Neuron (in vitro differentiated cells): ENCODE results near the gene PACRG.

Source experiments
- H2AFZ ChIP-seq: one replicate; pipeline ENCODE4 v1.6.1; 2013; ENCODE audit warnings: low read depth, mild to moderate bottlenecking, inconsistent platforms, low read length, moderate library complexity
- H3K27me3 ChIP-seq: one replicate; pipeline ENCODE4 v1.6.1; 2013; ENCODE audit warnings: low read length; ENCODE audit not compliant: insufficient read depth
- H3K36me3 ChIP-seq: one replicate; pipeline ENCODE4 v1.6.1; 2013; ENCODE audit warnings: low read length; ENCODE audit not compliant: insufficient read depth
- H3K4me1 ChIP-seq: one replicate; pipeline ENCODE4 v1.6.1; 2013; ENCODE audit warnings: low read length; ENCODE audit not compliant: insufficient read depth
- H3K4me3 ChIP-seq: 2 replicates; pipeline ENCODE4 v1.5.1; 2013; ENCODE audit warnings: mild to moderate bottlenecking, low read length, moderate library complexity
- H3K9me3 ChIP-seq: one replicate; pipeline ENCODE4 v1.6.1; 2013; ENCODE audit warnings: low read length

The PACRG gene

GRCh38 chr6:163195721-163196691 lies 468.2 kb downstream of the PACRG start:
- H3K4me1 ChIP-seq = peaks cover 9% of the 10 kb centered on the region
- H3K9me3 ChIP-seq = peaks cover 3% of the 10 kb centered on the region
- no peak overlapping the region for H2AFZ ChIP-seq
- no peaks in the 10 kb centered on the region for H3K27me3 ChIP-seq
- no peak overlapping the region for H3K4me3 ChIP-seq
- no peaks in the 10 kb centered on the region for H3K36me3 ChIP-seq

- Histone ChIP-seq H3K4me1 (no peaks in the 10 kb centered on the region), H3K27me3 (no peaks in the 10 kb centered on the region), H3K36me3 (no peaks in the 10 kb centered on the region), H2AFZ (no peak overlapping the region), H3K9me3 (no peaks in the 10 kb centered on the region), H3K4me3 (no peak overlapping the region)
Observed at GRCh38 chr6:163197839-163198238, 470.1 kb downstream of the PACRG start.

- H3K4me1 ChIP-seq = no peaks in the 10 kb centered on the region
- no peaks in the 10 kb centered on the region for H3K36me3 ChIP-seq
- H3K4me3 ChIP-seq = no peak overlapping the region
- no peaks in the 10 kb centered on the region for H3K27me3 ChIP-seq
- H2AFZ ChIP-seq = no peak overlapping the region
- H3K9me3 ChIP-seq = no peaks in the 10 kb centered on the region
Observed at GRCh38 chr6:163198396-163198795, 470.6 kb downstream of the PACRG start.

GRCh38 chr6:163199371-163199770 lies 471.6 kb downstream of the PACRG start:
- Histone ChIP-seq H3K36me3 (no peaks in the 10 kb centered on the region), H3K27me3 (no peaks in the 10 kb centered on the region), H3K4me3 (no peak overlapping the region), H2AFZ (no peak overlapping the region), H3K4me1 (no peaks in the 10 kb centered on the region), H3K9me3 (no peaks in the 10 kb centered on the region)

GRCh38 chr6:163200289-163200688 lies 472.5 kb downstream of the PACRG start:
- no peaks in the 10 kb centered on the region for H3K9me3 ChIP-seq
- H3K4me3 ChIP-seq = no peak overlapping the region
- no peaks in the 10 kb centered on the region for H3K4me1 ChIP-seq
- no peak overlapping the region for H2AFZ ChIP-seq
- no peaks in the 10 kb centered on the region for H3K36me3 ChIP-seq
- no peaks in the 10 kb centered on the region for H3K27me3 ChIP-seq

- Histone ChIP-seq H3K4me1 (no peaks in the 10 kb centered on the region), H3K36me3 (no peaks in the 10 kb centered on the region), H3K27me3 (no peaks in the 10 kb centered on the region)
Observed at GRCh38 chr6:163200694-163201093, 472.9 kb downstream of the PACRG start.

GRCh38 chr6:163201855-163202254 lies 474.1 kb downstream of the PACRG start:
- no peak overlapping the region for H2AFZ ChIP-seq
- no peak overlapping the region for H3K4me3 ChIP-seq
- H3K4me1 ChIP-seq = no peaks in the 10 kb centered on the region
- H3K9me3 ChIP-seq = no peaks in the 10 kb centered on the region
- H3K36me3 ChIP-seq = no peaks in the 10 kb centered on the region
- H3K27me3 ChIP-seq = no peaks in the 10 kb centered on the region

More at GRCh38 chr6:163200694-163201093, 472.9 kb downstream of the PACRG start:
- Histone ChIP-seq H2AFZ (no peak overlapping the region), H3K9me3 (no peaks in the 10 kb centered on the region), H3K4me3 (no peak overlapping the region)

GRCh38 chr6:163206196-163206595 lies 478.4 kb downstream of the PACRG start:
- Histone ChIP-seq H3K4me1 (no peaks in the 10 kb centered on the region), H3K4me3 (no peak overlapping the region), H3K27me3 (no peaks in the 10 kb centered on the region), H3K36me3 (no peaks in the 10 kb centered on the region), H2AFZ (no peak overlapping the region), H3K9me3 (no peaks in the 10 kb centered on the region)

GRCh38 chr6:163207431-163208383 lies 479.9 kb downstream of the PACRG start:
- H2AFZ ChIP-seq = no peak overlapping the region
- H3K4me1 ChIP-seq = no peaks in the 10 kb centered on the region
- H3K9me3 ChIP-seq = peaks cover 7% of the 10 kb centered on the region
- no peak overlapping the region for H3K4me3 ChIP-seq
- H3K27me3 ChIP-seq = no peaks in the 10 kb centered on the region
- H3K36me3 ChIP-seq = no peaks in the 10 kb centered on the region

GRCh38 chr6:163209005-163209404 lies 481.2 kb downstream of the PACRG start:
- H3K9me3 ChIP-seq = peaks cover 9% of the 10 kb centered on the region
- H3K4me1 ChIP-seq = no peaks in the 10 kb centered on the region
- no peak overlapping the region for H2AFZ ChIP-seq
- no peak overlapping the region for H3K4me3 ChIP-seq
- H3K36me3 ChIP-seq = no peaks in the 10 kb centered on the region
- no peaks in the 10 kb centered on the region for H3K27me3 ChIP-seq

GRCh38 chr6:163212123-163212522 lies 484.3 kb downstream of the PACRG start:
- Histone ChIP-seq H3K9me3 (peaks cover 10% of the 10 kb centered on the region), H3K4me1 (peaks cover 7% of the 10 kb centered on the region), H3K4me3 (no peak overlapping the region), H2AFZ (no peak overlapping the region), H3K36me3 (no peaks in the 10 kb centered on the region), H3K27me3 (no peaks in the 10 kb centered on the region)

GRCh38 chr6:163214259-163214658 lies 486.5 kb downstream of the PACRG start:
- Histone ChIP-seq H2AFZ (no peak overlapping the region), H3K27me3 (no peaks in the 10 kb centered on the region), H3K4me1 (peaks cover 8% of the 10 kb centered on the region), H3K9me3 (peaks cover 13% of the 10 kb centered on the region), H3K36me3 (no peaks in the 10 kb centered on the region), H3K4me3 (no peak overlapping the region)

GRCh38 chr6:163218361-163218894 lies 490.7 kb downstream of the PACRG start:
- H3K4me3 ChIP-seq = no peak overlapping the region
- H3K4me1 ChIP-seq = peaks cover 18% of the 10 kb centered on the region
- H3K9me3 ChIP-seq = peaks cover 4% of the 10 kb centered on the region
- H2AFZ ChIP-seq = no peak overlapping the region
- H3K36me3 ChIP-seq = no peaks in the 10 kb centered on the region
- H3K27me3 ChIP-seq = no peaks in the 10 kb centered on the region
